ENCODE measurements around the gene TRIM66.

The TRIM66 gene

GRCh38 chr11:8728563-8728962, 46.1 kb upstream of the TRIM66 start:
- TF ChIP-seq, protein P1, sequence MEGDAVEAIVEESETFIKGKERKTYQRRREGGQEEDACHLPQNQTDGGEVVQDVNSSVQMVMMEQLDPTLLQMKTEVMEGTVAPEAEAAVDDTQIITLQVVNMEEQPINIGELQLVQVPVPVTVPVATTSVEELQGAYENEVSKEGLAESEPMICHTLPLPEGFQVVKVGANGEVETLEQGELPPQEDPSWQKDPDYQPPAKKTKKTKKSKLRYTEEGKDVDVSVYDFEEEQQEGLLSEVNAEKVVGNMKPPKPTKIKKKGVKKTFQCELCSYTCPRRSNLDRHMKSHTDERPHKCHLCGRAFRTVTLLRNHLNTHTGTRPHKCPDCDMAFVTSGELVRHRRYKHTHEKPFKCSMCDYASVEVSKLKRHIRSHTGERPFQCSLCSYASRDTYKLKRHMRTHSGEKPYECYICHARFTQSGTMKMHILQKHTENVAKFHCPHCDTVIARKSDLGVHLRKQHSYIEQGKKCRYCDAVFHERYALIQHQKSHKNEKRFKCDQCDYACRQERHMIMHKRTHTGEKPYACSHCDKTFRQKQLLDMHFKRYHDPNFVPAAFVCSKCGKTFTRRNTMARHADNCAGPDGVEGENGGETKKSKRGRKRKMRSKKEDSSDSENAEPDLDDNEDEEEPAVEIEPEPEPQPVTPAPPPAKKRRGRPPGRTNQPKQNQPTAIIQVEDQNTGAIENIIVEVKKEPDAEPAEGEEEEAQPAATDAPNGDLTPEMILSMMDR (IDR thresholded peaks at IDR 0.05; ENCODE audit: low read depth, low read length) = no peak
- DNase-seq (ENCODE audit: extremely low read depth, low read depth) = no peak

- TF ChIP-seq, protein P1 (IDR thresholded peaks at IDR 0.05; ENCODE audit: low read depth, low read length) = no peak
Observed at GRCh38 chr11:8726395-8726794, 43.9 kb upstream of the TRIM66 start.

GRCh38 chr11:8724682-8725081, 42.2 kb upstream of the TRIM66 start:
- DNase-seq (ENCODE audit: extremely low read depth, low read depth) = no peak
- TF ChIP-seq, protein P1 (IDR thresholded peaks at IDR 0.05; ENCODE audit: low read depth, low read length) = no peak

More at GRCh38 chr11:8726395-8726794, 43.9 kb upstream of the TRIM66 start:
- no peak for DNase-seq (ENCODE audit: extremely low read depth, low read depth)

DNA sequence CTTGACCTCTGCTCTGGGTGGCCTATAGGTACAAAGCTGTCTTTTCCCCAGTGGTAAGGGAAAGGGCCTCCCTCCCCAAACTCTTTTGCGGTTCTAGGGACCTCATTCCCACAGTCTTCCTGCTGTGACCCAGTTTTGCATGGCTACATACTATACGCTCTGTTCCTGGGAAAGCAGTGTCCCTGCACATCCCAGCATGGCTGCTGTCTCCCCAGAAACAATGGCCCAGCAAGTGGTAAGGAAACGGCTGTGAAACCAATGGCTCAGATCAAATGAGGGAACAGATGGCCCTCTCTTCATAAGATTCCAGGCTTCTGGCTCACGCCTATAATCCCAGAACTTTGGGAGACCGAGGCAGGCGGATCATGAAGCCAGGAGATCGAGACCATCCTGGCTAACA, 41.2 kb upstream of the TRIM66 start:
- TF ChIP-seq, protein P1 (IDR thresholded peaks at IDR 0.05; ENCODE audit: low read depth, low read length) = no peak
- no peak for DNase-seq (ENCODE audit: extremely low read depth, low read depth)

GRCh38 chr11:8722809-8723208, 40.3 kb upstream of the TRIM66 start:
- DNase-seq (ENCODE audit: extremely low read depth, low read depth) = no peak
- TF ChIP-seq, protein P1 (IDR thresholded peaks at IDR 0.05; ENCODE audit: low read depth, low read length) = no peak

GRCh38 chr11:8721609-8722500, 39.4 kb upstream of the TRIM66 start:
- TF ChIP-seq, protein P1 (IDR thresholded peaks at IDR 0.05; ENCODE audit: low read depth, low read length) = no peak
- DNase-seq (ENCODE audit: extremely low read depth, low read depth) = no peak

DNA sequence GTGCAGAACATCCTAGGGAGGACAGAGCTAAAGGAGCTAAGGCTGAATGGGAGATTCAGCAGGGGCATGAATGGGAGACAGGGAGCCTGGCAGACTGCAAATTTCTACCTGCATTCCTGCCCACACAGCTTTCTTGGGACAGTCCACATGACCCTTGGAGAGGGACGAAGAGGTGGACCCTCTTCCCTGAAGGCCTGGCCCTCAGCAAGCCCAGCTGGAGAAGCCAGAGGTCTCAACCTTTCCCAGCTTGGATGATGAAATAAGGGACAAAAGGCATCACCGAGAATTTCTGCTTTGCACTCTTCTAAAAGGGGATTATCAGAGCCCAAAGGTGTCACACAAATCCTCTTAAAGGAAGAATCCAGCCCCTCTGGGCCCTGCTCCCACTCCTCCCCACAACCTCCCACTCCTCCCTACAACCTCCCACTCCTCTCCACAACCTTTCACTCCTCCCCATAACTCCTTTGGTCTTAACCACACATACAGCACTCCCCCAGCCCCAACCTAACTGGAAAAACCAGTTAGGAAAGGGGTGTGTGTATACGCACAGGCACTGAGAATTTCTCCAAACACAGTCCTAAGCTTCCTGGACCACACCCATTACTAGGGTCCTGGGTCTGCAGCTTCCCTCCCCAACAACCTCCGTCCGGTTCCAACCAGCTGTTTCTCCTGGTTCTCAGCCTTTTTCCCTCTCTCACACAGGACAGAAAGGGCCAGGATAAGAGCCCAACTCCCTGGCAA, 38.6 kb upstream of the TRIM66 start:
- TF ChIP-seq, protein P1 (IDR thresholded peaks at IDR 0.05; ENCODE audit: low read depth, low read length) = no peak
- no peak for DNase-seq (ENCODE audit: extremely low read depth, low read depth)

Measured in AG09319 (cell line).